Mucosa of descending colon (tissue), 3 donors: ENCODE measurements around the gene EXOC6. TPM values are rescaled to one million over a fixed set of nuclear protein-coding genes. Genes with fewer than 3 reads are reported as not detected.

Experiments used
- ATAC-seq: fragments of 200-7000 bp; cut with Tn5 transposase; one replicate; pipeline ENCODE4 v1.9.1; 2020; ENCODE audit warnings: mild to moderate bottlenecking, moderate library complexity
- DNase-seq, 3 donors: peaks; one replicate each; pipeline ENCODE4 v3.0.0-alpha.2; 2020
- H3K36me3 ChIP-seq: fragments of 200-600 bp; one replicate; pipeline ENCODE4 v1.8.0; 2021; ENCODE audit warnings: low read depth, mild to moderate bottlenecking
- H3K4me1 ChIP-seq: fragments of 200-600 bp; one replicate; pipeline ENCODE4 v1.8.0; 2021; ENCODE audit warnings: low read depth, mild to moderate bottlenecking
- H3K4me3 ChIP-seq: fragments of 200-600 bp; one replicate; pipeline ENCODE4 v1.8.0; 2021; ENCODE audit warnings: mild to moderate bottlenecking
- H3K9me3 ChIP-seq: fragments of 200-600 bp; one replicate; pipeline ENCODE4 v1.8.0; 2021; ENCODE audit warnings: mild to moderate bottlenecking
- intact Hi-C, 2 donors: fragments of 100-400 bp; cut with DNase I in 1 of 2; cut with micrococcal nuclease in 1 of 2; formaldehyde crosslinking; loops; one replicate each; pipeline versions ENCODE4 v1.11.0 to v1.11.1; 2022; cut with DNase I, micrococcal nuclease
- total RNA-seq, 3 donors: library from RNA; stranded (reverse); fragmentation: NEBNext Ultra II Directional in 2 of 3; extraction: Animal tissue kit (Norgen Biotek cat#: 25700) in 2 of 3; gene quantifications; one replicate each; pipeline versions ENCODE4 v1.2.1 to v1.2.4, GENCODE V29; 2021 to 2023
- TF ChIP-seq, protein P1 (sequence below): fragments of 200-600 bp; IDR thresholded peaks from one replicate; pipeline ENCODE4 v1.8.0; 2022; ENCODE audit warnings: antibody characterized with exemption, mild to moderate bottlenecking
- donor health status: DM: no; HTN: no; CAD: no; lungs with moderate emphysema.
- donor health status: DM: no; HTN: no; CAD: no.
- donor health status: DM: no; HTN: yes; CAD: no.

The EXOC6 gene
- total RNA-seq, 3 donors from 2014 or later = 12.7 to 13.9 (median 13.1) TPM

DNA sequence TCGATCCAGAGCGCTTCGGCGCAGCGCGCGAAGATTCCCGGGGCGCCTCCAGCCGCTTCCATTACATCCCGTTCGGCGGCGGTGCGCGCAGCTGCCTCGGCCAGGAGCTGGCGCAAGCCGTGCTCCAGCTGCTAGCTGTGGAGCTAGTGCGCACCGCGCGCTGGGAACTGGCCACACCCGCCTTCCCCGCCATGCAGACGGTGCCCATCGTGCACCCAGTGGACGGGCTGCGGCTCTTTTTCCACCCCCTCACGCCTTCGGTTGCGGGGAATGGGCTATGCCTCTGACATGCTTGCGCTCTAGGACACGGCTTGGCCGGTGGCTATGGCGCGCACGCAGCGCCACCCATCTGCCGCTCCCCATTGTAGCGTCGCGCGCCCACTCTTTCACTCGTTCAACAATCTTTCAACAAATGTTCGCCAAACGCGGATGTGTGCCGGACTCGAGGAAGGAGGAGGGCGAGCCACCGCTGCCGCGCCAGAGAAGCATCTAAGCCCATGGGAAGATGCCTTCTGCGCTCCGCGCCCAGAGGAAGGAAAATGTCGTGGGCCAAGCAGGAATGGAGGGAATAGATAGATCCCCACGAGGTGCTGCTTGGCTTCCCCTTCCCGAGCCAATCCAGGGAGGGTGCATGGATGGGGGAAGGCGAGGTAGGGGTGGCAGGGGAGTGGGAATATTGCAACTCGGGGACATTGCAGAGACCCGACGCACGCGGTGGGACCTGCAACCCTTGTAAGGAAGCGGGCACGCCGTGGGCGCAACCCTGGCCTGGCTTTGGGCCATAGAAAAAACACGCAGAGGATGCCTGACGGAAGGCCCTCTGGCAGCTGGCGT lies 220.3 kb downstream of the EXOC6 start:
- TF ChIP-seq, protein P1, sequence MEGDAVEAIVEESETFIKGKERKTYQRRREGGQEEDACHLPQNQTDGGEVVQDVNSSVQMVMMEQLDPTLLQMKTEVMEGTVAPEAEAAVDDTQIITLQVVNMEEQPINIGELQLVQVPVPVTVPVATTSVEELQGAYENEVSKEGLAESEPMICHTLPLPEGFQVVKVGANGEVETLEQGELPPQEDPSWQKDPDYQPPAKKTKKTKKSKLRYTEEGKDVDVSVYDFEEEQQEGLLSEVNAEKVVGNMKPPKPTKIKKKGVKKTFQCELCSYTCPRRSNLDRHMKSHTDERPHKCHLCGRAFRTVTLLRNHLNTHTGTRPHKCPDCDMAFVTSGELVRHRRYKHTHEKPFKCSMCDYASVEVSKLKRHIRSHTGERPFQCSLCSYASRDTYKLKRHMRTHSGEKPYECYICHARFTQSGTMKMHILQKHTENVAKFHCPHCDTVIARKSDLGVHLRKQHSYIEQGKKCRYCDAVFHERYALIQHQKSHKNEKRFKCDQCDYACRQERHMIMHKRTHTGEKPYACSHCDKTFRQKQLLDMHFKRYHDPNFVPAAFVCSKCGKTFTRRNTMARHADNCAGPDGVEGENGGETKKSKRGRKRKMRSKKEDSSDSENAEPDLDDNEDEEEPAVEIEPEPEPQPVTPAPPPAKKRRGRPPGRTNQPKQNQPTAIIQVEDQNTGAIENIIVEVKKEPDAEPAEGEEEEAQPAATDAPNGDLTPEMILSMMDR = no peak
- Histone ChIP-seq H3K36me3 (no peaks in the 10 kb centered on the region), H3K4me3 (no peak overlapping the region), H3K4me1 (peaks cover 28% of the 10 kb centered on the region), H3K9me3 (no peaks in the 10 kb centered on the region)
- intact Hi-C loops = no loop called here
- peak; percentile 23 for ATAC-seq
- DNase-seq = no peak

DNA sequence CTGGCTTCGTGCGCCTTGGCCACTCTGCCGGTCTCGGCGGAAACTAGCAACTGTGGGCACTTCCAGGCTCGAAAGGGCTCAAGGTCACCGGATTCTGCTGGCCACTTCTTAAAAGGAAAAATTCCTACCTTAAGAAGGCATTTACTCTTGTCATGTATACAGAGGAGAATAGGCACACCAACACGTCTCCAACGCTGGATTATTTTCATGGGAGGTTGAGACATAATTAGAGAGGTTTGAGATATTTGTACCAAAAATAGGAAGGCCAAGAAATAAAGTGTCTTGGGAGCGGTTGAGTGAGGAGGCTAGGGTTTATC lies 220.9 kb downstream of the EXOC6 start:
- H3K4me1 ChIP-seq = peaks cover 34% of the 10 kb centered on the region
- H3K36me3 ChIP-seq = no peaks in the 10 kb centered on the region
- DNase-seq = no peak
- intact Hi-C loops = no loop called here
- H3K9me3 ChIP-seq = no peaks in the 10 kb centered on the region
- H3K4me3 ChIP-seq = no peak overlapping the region
- TF ChIP-seq, protein P1 = no peak
- ATAC-seq = no peak

DNA sequence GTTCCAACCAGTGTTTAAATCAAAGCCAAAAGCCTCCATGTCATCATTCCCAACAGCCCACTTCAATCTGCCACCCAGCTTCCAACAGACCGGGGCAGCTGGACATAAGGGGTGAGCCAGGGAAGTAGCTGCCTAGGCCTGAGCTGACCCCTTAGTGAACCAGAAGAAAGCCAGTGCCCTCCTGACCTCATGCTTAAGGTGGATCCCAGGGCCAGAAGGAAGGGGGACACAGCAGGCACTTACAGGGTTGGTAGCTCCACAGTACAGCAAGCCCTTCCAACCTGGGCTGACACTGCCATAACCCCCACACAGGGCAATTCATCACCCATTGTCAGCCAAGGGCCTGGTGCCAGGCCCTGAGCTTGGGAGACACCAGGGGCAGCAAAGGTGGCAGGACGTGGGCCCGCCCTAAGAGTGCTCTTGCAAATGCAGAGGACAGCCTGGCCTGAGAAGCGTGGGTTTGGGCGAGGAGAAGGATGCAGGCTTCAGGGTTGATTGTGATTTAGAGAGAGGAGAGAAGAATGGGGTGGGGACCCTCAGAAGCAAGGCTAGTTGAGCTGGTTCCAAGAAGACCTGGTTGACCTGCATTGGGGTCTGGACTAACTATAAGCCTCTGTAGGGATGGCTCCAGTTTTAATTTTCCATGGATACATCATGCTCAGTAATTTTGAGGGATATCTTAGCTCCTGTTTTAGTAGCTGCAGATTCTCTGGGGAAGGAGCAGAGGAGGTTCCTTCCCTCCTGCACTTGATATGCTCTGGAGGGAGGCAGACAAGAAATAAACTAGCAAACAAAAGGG lies 222.3 kb downstream of the EXOC6 start:
- DNase-seq (no peak), ATAC-seq (no peak)
- no peaks in the 10 kb centered on the region for H3K36me3 ChIP-seq
- TF ChIP-seq, protein P1 = no peak
- intact Hi-C loops = loop anchor here in 1 of 2 donors (10.0 kb wide), 1 partner anchor 284 kb away; no protein-coding TSS in a partner anchor
- H3K4me3 ChIP-seq = no peak overlapping the region
- H3K9me3 ChIP-seq = no peaks in the 10 kb centered on the region
- H3K4me1 ChIP-seq = peaks cover 46% of the 10 kb centered on the region

DNA sequence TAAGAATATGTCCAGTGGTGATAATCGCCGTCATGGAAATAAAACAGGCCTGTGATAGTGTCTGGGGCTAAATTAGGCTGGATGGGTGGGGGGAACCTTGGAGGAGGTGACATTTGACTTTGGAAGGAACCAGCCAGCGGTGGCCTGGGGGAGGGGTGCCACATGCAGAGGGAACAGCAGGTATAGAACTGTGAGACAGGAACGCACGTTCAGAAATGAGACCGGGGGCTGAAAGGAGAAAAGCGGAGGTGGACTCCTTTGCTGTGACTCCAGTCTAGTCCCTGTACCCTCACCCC lies 222.8 kb downstream of the EXOC6 start:
- Histone ChIP-seq H3K4me1 (peaks cover 46% of the 10 kb centered on the region), H3K9me3 (no peaks in the 10 kb centered on the region), H3K36me3 (no peaks in the 10 kb centered on the region), H3K4me3 (no peak overlapping the region)
- TF ChIP-seq, protein P1 = no peak
- intact Hi-C loops = loop anchor here in 1 of 2 donors (10.0 kb wide), 1 partner anchor 284 kb away; no protein-coding TSS in a partner anchor
- no peak for ATAC-seq
- DNase-seq = no peak

DNA sequence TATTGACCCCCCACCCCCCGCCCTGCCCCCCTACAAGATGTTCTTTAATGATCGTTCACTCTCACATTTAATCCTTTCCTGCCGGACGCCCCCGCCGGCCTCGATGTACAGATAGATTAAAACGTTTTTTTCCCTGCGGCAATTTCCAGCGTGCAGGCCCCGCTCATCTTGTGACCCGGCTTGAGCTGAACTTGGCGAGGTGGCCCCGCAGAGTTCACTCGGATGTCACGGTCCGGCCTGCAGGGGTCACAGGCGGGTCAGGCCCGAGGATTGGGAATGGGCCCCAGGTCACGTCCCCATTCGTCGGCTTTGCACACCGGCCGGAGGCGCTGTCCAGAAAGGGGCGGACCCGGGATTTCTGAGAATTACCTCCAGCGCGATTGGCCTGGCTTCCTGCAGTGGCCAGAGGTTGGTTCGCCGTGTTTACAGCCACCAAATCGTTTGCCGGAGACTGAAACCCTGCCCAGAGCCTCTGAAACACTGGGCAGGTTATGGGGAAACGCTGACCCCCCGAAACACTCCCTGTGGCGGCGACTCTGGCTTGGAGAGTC lies 223.4 kb downstream of the EXOC6 start:
- DNase-seq = peak; percentile 39 to 52 (median 45)
- Histone ChIP-seq H3K4me3 (no peak overlapping the region), H3K36me3 (no peaks in the 10 kb centered on the region), H3K4me1 (peaks cover 46% of the 10 kb centered on the region), H3K9me3 (no peaks in the 10 kb centered on the region)
- ATAC-seq = peak; percentile 69
- TF ChIP-seq, protein P1 = no peak
- intact Hi-C loops = loop anchor here in 1 of 2 donors (10.0 kb wide), 1 partner anchor 283 kb away; no protein-coding TSS in a partner anchor
